GM12801 (cell line): ENCODE data around the gene CD302.

Experiments used
- TF ChIP-seq, protein P1 (sequence below): IDR thresholded peaks from one replicate; pipeline ENCODE4 v1.5.1; 2011; ENCODE audit warnings: control low read depth; ENCODE audit not compliant: insufficient read length; ENCODE audit errors: extremely low read depth

Gene CD302

DNA sequence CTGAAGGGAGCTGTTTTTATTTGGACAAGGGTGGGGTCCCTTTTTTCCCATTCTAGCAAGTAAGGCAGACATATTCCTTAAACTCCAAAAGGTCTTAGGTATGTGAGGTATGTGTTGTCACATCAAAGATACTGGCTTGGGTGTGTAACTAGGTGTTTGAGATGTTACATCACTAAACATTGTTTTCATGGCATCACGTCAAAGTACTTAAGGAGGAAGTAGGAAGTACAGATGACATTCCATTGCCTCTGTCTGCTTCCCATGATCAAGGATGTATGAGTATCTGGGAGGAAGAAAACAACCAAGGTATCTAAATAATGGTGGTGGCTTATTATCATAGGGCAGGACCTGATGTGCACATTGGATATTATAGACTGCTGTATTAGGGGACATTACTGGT lies 39.3 kb downstream of the CD302 start:
- TF ChIP-seq, protein P1, sequence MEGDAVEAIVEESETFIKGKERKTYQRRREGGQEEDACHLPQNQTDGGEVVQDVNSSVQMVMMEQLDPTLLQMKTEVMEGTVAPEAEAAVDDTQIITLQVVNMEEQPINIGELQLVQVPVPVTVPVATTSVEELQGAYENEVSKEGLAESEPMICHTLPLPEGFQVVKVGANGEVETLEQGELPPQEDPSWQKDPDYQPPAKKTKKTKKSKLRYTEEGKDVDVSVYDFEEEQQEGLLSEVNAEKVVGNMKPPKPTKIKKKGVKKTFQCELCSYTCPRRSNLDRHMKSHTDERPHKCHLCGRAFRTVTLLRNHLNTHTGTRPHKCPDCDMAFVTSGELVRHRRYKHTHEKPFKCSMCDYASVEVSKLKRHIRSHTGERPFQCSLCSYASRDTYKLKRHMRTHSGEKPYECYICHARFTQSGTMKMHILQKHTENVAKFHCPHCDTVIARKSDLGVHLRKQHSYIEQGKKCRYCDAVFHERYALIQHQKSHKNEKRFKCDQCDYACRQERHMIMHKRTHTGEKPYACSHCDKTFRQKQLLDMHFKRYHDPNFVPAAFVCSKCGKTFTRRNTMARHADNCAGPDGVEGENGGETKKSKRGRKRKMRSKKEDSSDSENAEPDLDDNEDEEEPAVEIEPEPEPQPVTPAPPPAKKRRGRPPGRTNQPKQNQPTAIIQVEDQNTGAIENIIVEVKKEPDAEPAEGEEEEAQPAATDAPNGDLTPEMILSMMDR: no peak

DNA sequence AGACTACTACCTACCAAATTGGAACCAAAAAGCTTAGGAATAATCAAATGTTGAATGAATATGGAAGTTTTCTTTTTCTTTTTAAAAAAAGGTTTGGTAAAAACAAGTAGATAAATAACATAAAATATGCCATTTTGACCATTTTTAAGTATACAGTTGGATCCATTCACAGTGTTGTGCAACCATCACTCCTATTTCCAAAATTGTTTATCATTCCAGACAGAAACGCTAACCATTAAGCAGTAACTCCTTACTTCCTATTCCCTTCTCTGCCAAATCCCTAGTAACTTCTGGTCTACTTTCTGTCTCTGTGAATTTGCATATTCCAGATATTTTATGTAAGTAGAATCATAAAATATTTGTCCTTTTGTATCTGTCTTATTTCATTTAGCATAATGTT lies 39.8 kb downstream of the CD302 start:
- TF ChIP-seq, protein P1: no peak

DNA sequence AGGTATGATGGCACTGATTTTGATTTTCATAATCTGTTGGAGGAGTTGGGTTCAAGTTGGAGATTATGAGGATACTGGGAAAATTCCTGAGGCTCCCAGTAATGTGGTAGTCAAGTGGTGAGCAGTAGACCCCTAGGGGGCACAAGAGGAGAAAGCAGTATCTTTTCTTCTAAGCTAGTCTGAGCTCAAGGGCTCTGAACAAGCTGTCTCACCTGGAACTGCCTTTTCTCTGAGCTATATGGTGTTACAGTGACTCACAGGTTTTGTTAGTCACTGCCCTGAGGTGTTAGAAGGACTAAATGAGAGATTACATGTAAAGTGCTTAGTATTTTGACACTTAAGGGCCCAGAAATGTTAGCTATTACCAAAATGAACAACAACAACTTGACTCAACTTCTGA lies 42.2 kb downstream of the CD302 start:
- TF ChIP-seq, protein P1: no peak

DNA sequence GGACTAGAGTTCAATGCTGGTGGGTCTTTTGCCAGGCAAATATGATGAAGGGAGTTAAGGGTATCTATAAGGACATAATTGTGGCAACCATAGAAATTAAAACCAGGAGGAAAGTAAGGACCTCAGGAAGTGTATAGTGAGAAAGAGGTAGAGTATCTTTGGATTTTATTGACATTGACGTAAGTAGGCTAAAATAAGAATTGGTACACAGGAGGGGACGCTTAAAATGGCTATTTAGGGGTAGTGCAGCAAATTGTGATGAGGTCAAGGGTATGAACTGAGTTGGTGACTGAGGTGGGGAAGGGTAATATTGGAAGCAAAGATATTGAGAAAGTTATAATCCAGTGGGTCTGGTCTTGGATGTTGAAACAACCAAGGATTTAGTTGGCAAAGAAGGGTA lies 43.0 kb downstream of the CD302 start:
- TF ChIP-seq, protein P1: no peak

DNA sequence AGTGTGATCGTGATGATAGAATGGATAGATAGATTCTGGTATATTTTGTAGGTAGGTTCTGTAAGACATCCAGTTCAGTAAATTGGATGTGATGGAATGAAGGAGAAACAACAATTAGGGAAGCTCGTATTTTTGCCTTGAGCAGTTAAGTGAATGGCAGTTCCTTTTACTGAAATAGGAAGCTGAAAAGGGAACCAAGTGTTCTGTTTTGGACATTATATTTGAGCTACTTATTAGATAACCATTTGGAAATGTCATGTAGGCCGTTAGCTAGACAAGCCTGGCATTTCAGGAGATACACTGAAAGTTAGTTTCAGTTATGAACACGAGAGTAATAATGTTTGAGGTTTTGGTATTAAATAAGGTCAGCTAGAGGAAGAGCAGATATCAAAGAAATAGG lies 44.2 kb downstream of the CD302 start:
- TF ChIP-seq, protein P1: no peak

DNA sequence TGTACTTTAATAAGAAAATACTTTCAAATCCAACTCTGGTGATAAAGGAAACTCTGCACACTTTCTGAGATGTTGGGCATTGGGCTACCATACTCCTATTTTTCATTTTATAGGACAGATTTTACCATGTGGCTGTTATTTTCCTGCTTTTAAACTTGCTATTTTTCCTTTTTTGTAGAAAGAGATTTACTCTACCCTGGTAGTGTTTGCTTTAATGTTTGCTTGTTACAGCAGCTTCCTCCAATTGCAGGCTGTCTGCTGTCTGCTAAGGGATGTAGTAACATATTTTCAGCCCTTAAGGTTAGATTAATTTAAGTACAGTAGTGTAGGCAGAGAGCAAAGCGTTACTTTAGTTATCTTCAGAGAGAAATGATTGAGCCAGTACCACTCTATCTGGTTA lies 47.1 kb downstream of the CD302 start:
- TF ChIP-seq, protein P1: no peak

DNA sequence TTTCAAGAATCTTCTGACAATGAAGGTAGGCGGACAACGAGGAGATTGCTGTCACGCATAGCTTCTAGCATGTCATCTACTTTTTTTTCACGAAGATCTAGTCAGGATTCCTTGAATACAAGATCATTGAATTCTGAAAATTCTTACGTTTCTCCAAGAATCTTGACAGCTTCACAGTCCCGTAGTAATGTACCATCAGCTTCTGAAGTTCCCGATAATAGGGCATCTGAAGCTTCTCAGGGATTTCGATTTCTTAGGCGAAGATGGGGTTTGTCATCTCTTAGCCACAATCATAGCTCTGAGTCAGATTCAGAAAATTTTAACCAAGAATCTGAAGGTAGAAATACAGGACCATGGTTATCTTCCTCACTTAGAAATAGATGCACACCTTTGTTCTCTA lies 49.9 kb downstream of the CD302 start:
- TF ChIP-seq, protein P1: no peak

DNA sequence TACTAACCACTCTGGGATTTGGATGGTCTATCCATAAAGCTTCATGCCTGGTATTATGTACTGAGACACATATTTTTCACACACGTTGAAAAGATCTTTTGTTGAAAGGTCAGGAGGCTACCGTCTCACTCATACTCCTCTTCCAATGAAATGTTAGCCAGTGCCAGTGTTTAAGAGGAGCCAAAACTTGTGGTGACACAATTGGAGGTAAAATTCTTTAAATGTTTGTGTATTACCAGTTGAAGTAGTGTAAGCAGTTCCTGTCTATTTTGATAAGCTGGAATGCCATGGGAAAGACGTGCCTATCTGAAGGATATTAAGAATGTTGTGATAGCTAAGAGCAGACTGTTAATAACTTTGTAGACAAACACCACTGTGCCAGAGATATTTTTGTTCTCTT lies 53.6 kb downstream of the CD302 start:
- TF ChIP-seq, protein P1: no peak
